Measurements from ENCODE around the gene DVL2. TPM values are rescaled to one million over a fixed set of nuclear protein-coding genes. Genes with fewer than 3 reads are reported as not detected.
A peak's percentile ranks its signal among the peaks of the same experiment; 100 is the strongest.

Gene DVL2
- total RNA-seq, 2 experiments from 2014 or later: 53.2 TPM

DNA sequence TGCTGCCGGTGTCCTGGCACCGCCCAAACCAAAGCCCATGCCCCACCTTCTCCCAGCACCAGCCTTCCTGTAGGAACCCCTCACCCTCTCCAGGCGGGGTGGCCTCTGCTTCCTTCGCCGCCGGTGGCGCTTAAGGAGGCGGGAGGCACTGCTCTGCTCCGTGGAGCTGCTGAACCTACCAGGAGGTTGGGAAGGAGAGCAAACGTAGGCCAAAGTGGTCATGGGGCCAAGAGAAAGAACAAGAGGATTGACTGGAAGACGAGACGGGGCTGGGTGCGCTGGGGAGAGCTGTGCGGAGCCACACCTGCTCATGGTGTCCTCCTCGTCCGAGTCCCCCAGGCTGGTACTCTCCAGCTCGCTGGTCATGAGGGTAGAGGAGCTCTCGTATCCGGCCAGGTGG, 4.8 kb downstream of the DVL2 start:
- POLR2A ChIA-PET: no interaction called here
- H3K27ac Mint-ChIP-seq: no peak overlapping the region
- H3K27me3 Mint-ChIP-seq: no peaks in the 10 kb centered on the region
- peaks cover 20% of the 10 kb centered on the region for H3K4me1 Mint-ChIP-seq
- peaks cover 21% of the 10 kb centered on the region for H3K36me3 Mint-ChIP-seq (ENCODE audit: low read depth)
- CTCF ChIA-PET: interaction anchor here (1.4 to 1.5 kb wide), 2 partner anchors 9 to 10 kb away, joined by 3 to 4 read pairs; partner anchors contain the start of gene DLG4
- H3K4me3 Mint-ChIP-seq: no peak overlapping the region
- DNase-seq: no peak
- H3K9me3 Mint-ChIP-seq: no peaks in the 10 kb centered on the region

DNA sequence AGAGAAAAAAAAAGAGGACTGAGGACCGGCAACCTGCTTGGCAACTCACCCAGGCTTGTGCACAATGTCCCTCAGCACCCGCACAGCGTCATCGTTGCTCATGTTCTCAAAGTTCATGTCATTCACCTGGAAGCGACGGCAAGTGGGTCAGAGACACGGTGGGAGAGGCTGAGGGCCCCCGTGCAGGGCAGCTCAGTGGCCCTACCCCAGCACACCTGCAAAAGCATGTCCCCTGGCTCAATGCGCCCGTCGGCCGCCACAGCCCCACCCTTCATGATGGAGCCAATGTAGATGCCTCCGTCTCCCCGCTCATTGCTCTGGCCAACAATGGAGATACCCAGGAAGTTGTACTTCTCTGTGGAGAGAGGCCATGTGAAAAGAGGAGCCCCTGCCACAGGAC, 5.4 kb downstream of the DVL2 start:
- Mint-ChIP-seq H3K27me3 (no peaks in the 10 kb centered on the region), H3K27ac (no peak overlapping the region), H3K9me3 (no peaks in the 10 kb centered on the region), H3K4me3 (no peak overlapping the region), H3K4me1 (peaks cover 19% of the 10 kb centered on the region), H3K36me3 (ENCODE audit: low read depth) (peaks cover 22% of the 10 kb centered on the region)
- CTCF ChIA-PET: interaction anchor here (1.4 kb wide), 1 partner anchor 8 kb away, joined by 3 read pairs; no protein-coding TSS in a partner anchor
- no peak for DNase-seq
- POLR2A ChIA-PET: no interaction called here

DNA sequence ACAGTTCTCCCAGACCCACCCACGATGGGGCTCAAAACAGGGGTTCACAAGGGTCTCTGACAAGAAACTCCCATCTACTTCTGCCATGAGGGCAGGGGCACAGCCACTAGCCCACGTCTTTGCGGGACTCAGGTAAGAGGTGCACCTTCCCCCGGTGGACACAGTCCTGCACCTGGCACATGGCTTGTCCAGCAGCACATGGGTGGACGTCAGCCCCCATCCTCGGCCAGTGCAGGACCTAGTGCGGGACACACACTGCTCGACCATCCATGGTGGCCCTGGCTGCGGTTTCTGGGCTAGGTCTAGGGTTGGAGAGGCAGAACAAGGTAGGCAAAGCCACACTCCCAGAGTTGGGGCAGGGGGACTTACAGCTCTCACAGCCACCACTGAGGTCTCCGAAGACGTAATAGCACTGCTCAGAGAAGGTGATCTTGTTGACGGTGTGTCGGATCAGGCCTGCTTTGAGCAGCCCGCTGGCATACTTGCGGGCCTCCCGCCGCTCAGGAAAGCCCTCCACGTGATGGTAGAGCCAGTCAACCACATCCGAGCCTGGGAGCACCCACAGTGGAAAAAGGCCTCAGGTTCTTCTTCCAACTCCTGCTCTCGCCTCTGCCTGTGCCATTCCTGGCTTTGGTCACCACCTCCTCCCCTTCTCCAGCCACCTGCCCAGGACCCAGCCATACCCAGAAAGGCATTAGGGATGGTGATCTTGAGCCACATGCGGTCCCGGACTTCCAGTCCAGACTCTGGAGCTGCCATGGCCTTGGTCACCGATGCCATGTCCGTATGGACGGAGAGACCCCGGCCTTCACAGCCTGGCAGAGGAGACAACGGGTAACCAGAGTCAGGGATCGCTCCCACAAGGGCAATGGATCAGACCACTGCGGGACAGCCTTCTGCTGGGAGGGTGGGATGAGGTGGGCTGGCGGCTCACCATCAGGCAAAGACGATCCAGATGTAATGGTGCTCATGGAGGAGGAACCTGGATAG, 7.3 kb downstream of the DVL2 start:
- CTCF ChIA-PET: interaction anchor here (1.7 kb wide), 1 partner anchor 70 kb away, joined by 4 read pairs; no protein-coding TSS in a partner anchor
- no peak for DNase-seq
- Mint-ChIP-seq H3K4me3 (no peak overlapping the region), H3K4me1 (peaks cover 8% of the 10 kb centered on the region), H3K27me3 (no peaks in the 10 kb centered on the region), H3K9me3 (no peaks in the 10 kb centered on the region), H3K36me3 (ENCODE audit: low read depth) (peaks cover 29% of the 10 kb centered on the region), H3K27ac (no peak overlapping the region)
- POLR2A ChIA-PET: no interaction called here

DNA sequence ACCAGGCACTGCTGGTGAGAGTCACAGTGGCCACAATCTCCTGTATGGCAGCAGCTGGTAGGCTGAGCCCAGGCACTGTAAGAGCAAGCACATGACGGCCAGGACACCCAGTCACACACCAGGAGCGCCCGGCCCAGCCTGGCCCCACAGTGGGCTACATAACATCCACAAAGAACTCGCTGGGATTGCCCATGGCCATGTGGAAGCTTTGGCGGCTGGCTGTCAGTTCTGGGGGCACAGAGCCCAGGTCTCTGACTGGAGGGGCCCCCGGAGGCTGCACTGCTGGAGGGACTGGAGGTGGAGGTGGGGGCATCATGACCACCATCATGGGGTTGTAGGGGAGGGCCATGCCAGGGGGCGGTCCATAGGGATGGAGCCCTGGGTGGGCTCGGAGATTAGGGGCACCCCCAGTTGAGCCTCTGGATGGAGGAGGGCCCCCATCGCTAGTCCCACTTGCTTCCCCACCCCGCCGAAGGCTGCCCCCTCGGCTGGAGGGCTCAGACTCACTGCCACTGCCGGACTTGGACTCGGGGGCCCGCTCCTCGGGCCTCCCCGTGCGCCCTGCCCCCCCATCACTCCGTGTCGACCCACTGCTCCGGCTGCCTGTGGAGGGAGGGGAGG, 8.5 kb downstream of the DVL2 start:
- peaks cover 13% of the 10 kb centered on the region for H3K4me1 Mint-ChIP-seq
- no peak overlapping the region for H3K4me3 Mint-ChIP-seq
- CTCF ChIA-PET: interaction anchor here (0.6 to 1.7 kb wide), 2 partner anchors 68 to 71 kb away, joined by 3 to 4 read pairs; no protein-coding TSS in a partner anchor
- POLR2A ChIA-PET: no interaction called here
- no peak overlapping the region for H3K27ac Mint-ChIP-seq
- no peaks in the 10 kb centered on the region for H3K9me3 Mint-ChIP-seq
- H3K36me3 Mint-ChIP-seq (ENCODE audit: low read depth): peaks cover 36% of the 10 kb centered on the region
- no peaks in the 10 kb centered on the region for H3K27me3 Mint-ChIP-seq
- no peak for DNase-seq

DNA sequence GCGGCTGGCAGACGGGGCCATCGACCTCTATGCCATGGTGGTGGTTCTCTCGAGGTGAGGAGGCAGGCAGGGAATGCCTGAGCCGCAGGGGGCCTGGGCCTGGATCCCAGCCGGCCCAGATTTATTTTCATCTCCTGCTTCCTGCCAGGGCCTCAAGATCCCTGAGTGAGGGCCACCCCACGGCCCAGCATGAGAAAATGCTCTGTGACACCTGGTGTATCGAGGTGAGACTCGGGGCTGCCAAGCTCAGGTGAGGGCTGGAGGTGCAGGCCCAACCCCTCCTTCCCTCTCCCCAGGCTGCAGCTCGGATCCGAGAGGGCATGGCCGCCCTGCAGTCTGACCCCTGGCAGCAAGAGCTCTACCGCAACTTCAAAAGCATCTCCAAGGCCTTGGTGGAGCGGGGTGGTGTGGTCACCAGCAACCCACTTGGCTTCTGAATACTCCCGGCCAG, 9.6 kb downstream of the DVL2 start:
- no peak overlapping the region for H3K4me3 Mint-ChIP-seq
- CTCF ChIA-PET: interaction anchor here (0.7 to 1.2 kb wide), 4 partner anchors 10 to 32 kb away, joined by 3 to 5 read pairs (median 4); partner anchors contain the start of gene DVL2
- POLR2A ChIA-PET: no interaction called here
- no peaks in the 10 kb centered on the region for H3K9me3 Mint-ChIP-seq
- H3K27ac Mint-ChIP-seq: no peak overlapping the region
- no peak for DNase-seq
- no peaks in the 10 kb centered on the region for H3K27me3 Mint-ChIP-seq
- peaks cover 37% of the 10 kb centered on the region for H3K36me3 Mint-ChIP-seq (ENCODE audit: low read depth)
- H3K4me1 Mint-ChIP-seq: peaks cover 19% of the 10 kb centered on the region

DNA sequence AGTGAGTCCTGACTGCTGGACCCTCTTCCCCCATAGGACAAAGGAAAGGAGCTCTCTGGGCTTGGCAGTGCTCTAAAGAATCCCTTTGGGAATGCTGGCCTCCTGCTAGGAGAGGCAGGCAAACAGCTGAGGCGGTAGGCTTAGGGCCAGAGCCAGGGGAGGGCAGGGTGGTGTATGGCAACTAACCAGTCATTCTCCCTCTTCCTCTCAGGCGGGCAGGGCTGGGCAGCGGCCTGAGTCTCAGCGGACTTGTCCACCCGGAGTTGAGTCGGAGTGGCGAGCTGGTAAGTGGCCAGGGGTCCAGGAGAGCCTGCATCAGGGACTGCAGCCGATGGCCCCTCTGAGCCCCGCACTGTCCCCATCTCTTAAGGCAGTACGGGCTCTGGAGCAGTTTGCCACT, 10.2 kb downstream of the DVL2 start:
- Mint-ChIP-seq H3K9me3 (no peaks in the 10 kb centered on the region), H3K36me3 (ENCODE audit: low read depth) (peaks cover 34% of the 10 kb centered on the region), H3K4me1 (peaks cover 23% of the 10 kb centered on the region), H3K4me3 (no peak overlapping the region), H3K27me3 (no peaks in the 10 kb centered on the region), H3K27ac (no peak overlapping the region)
- CTCF ChIA-PET: interaction anchor here (0.7 to 1.2 kb wide), 3 partner anchors 9 to 33 kb away, joined by 3 to 5 read pairs (median 3); no protein-coding TSS in a partner anchor
- POLR2A ChIA-PET: no interaction called here
- DNase-seq: no peak

DNA sequence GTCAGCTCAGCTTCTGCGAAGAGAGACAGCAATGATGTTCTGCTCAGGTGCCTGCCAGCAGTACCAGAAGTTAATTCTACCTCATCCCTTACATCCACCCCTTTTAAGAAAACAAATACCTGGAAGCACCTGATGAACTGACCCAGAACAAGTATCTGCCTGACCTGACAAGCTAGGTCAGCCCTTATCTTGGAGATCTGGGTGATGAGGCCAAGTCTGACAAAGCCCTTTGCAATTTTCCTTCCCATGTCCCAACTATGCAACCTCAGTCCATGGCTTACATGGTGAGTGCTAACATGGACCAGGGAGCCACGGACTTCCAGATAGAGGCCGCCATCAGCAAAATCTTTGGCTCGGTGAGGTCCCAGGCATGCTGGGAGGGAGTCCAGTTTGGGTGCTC, 10.9 kb downstream of the DVL2 start:
- peaks cover 32% of the 10 kb centered on the region for H3K36me3 Mint-ChIP-seq (ENCODE audit: low read depth)
- no peaks in the 10 kb centered on the region for H3K9me3 Mint-ChIP-seq
- no peaks in the 10 kb centered on the region for H3K27me3 Mint-ChIP-seq
- no peak overlapping the region for H3K27ac Mint-ChIP-seq
- CTCF ChIA-PET: interaction anchor here (0.6 to 5.0 kb wide), 2 partner anchors 48 to 75 kb away, joined by 3 to 48 read pairs; no protein-coding TSS in a partner anchor
- POLR2A ChIA-PET: no interaction called here
- DNase-seq: no peak
- H3K4me1 Mint-ChIP-seq: peaks cover 28% of the 10 kb centered on the region
- no peak overlapping the region for H3K4me3 Mint-ChIP-seq

DNA sequence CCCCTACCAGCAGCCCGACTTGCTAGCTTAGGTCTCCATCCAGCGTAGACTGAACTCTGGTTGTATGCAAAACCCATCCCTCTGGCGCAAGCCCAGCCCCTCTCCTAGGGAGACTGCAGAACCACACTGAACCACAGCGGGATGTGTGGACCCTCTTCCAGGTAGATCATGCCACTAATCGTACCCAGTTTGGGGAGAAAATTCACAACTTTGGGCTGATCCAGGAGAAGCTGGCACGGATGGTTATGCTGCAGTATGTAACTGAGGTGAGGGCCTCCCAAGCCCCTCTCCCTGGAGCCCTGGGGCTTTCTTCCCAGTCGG, 11.4 kb downstream of the DVL2 start:
- Mint-ChIP-seq H3K9me3 (no peaks in the 10 kb centered on the region), H3K36me3 (ENCODE audit: low read depth) (peaks cover 29% of the 10 kb centered on the region), H3K27me3 (no peaks in the 10 kb centered on the region), H3K4me3 (no peak overlapping the region), H3K27ac (no peak overlapping the region), H3K4me1 (peaks cover 33% of the 10 kb centered on the region)
- ChIA-PET CTCF (interaction anchor here (0.6 to 5.0 kb wide), 2 partner anchors 48 to 75 kb away, joined by 3 to 48 read pairs; no protein-coding TSS in a partner anchor), POLR2A (no interaction called here)
- DNase-seq: no peak

DNA sequence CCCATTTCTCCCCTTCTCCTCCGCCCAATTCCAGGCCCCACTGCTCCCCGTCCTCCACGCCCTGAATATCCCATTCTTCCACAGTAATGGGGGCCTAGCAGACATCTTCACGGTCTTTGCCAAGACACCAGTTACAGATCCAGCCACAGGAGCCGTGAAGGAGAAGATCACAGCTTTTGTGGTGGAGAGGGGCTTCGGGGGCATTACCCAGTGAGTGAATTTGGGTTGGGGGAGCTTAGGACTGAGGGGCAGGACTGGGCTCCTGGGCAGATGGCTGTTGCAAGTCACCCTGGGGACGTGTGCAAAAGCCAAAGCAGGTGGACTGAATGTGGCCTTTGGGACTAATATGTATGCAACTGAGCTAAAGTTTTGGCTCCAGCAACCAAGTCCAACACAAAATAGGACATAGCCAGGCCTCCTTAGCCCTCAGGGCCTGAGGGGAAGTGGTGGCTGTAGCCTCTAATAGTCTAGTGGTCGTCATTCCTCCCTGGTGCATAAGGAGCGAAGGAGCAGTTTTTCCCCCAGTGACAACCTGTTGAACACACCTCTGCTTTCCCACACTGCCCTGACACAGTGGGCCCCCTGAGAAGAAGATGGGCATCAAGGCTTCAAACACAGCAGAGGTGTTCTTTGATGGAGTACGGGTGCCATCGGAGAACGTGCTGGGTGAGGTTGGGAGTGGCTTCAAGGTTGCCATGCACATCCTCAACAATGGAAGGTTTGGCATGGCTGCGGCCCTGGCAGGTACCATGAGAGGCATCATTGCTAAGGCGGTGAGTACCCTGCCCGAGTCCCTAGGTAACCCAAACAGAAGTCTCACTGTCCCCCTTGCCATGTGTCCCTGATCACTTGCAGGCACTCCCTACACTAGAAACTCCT, 12.0 kb downstream of the DVL2 start:
- no peaks in the 10 kb centered on the region for H3K27me3 Mint-ChIP-seq
- peaks cover 27% of the 10 kb centered on the region for H3K36me3 Mint-ChIP-seq (ENCODE audit: low read depth)
- H3K4me3 Mint-ChIP-seq: no peak overlapping the region
- H3K9me3 Mint-ChIP-seq: no peaks in the 10 kb centered on the region
- ChIA-PET POLR2A (no interaction called here), CTCF (interaction anchor here (0.8 to 5.0 kb wide), 3 partner anchors 12 to 76 kb away, joined by 3 to 48 read pairs (median 16); partner anchors contain the start of genes DVL2 and PHF23)
- H3K27ac Mint-ChIP-seq: peak overlapping the region; percentile 9
- DNase-seq: no peak
- peaks cover 38% of the 10 kb centered on the region for H3K4me1 Mint-ChIP-seq

DNA sequence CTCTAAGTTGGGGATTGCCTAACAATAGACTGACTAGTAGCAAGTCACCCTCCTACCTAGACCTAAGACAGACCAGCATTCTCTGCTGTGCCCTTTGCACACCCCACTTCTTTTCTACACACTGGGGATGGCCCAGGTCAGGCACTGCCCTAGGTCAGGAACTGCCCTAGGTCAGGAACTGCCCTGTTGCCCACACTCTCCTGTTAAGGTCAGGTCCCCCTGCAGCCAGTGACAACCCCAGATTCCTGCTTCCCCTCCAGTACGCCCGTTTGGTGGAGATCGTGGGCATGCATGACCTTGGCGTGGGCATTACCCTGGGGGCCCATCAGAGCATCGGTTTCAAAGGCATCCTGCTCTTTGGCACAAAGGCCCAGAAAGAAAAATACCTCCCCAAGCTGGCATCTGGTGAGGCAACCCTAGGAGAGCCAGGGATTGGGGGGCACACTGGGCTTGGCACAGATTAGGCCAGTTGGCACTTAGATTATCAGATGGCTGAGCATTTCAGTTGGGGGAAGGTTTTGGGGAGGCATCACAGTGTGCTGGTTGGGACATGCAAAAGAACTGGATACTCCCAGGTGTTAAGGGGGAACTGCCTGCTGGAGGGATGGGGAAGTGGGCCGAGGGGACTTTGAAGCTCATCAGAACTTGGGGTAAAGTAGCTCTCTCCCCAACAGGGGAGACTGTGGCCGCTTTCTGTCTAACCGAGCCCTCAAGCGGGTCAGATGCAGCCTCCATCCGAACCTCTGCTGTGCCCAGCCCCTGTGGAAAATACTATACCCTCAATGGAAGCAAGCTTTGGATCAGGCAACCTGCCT, 12.8 kb downstream of the DVL2 start:
- Mint-ChIP-seq H3K27ac (peak overlapping the region; percentile 72), H3K27me3 (no peaks in the 10 kb centered on the region), H3K36me3 (ENCODE audit: low read depth) (peaks cover 21% of the 10 kb centered on the region), H3K4me1 (peaks cover 42% of the 10 kb centered on the region), H3K4me3 (peak overlapping the region; percentile 91), H3K9me3 (no peaks in the 10 kb centered on the region)
- POLR2A ChIA-PET: interaction anchor here (0.9 kb wide), 1 partner anchor 21 kb away, joined by 3 read pairs; the partner anchor contains the start of gene GABARAP
- CTCF ChIA-PET: interaction anchor here (0.6 to 5.0 kb wide), 12 partner anchors 7 to 467 kb away, joined by 3 to 48 read pairs (median 4); partner anchors contain the start of genes DVL2, GABARAP and PHF23
- DNase-seq: no peak

DNA sequence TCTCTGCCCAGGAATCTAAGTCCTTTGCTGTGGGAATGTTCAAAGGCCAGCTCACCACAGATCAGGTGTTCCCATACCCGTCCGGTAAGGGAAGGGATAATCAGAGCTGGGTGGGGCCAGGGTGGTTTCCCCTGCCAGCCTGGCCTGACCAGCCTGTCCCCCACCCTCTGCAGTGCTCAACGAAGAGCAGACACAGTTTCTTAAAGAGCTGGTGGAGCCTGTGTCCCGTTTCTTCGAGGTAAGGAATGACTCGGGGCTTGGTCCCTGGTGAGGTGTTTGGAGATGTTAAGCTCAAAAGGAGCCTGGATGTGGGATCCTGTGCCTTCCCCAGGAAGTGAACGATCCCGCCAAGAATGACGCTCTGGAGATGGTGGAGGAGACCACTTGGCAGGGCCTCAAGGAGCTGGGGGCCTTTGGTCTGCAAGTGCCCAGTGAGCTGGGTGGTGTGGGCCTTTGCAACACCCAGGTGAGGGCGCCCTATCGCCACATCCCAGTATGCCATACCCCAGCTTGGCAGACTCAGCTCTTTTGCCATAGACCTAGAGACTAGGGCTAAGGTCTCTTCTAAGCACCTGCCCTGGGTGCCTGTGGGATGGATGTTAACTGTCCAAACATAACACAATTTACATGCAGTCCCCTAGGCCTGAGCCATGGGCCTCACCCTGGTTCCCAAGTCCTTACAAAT, 13.6 kb downstream of the DVL2 start:
- ChIA-PET CTCF (interaction anchor here (0.6 to 5.0 kb wide), 14 partner anchors 8 to 466 kb away, joined by 3 to 48 read pairs (median 3); partner anchors contain the start of genes DVL2, GABARAP and PHF23), POLR2A (interaction anchor here (0.9 to 1.9 kb wide), 2 partner anchors 22 to 175 kb away, joined by 3 to 5 read pairs; partner anchors contain the start of gene GABARAP)
- Mint-ChIP-seq H3K4me1 (peaks cover 50% of the 10 kb centered on the region), H3K4me3 (peak overlapping the region; percentile 91), H3K36me3 (ENCODE audit: low read depth) (peaks cover 19% of the 10 kb centered on the region), H3K27me3 (no peaks in the 10 kb centered on the region), H3K9me3 (no peaks in the 10 kb centered on the region), H3K27ac (peak overlapping the region; percentile 81)
- DNase-seq: peak; percentile 68
